HG02852 (cell line): ENCODE measurements around the gene TBX4.
"Not testable (repeated sequence)": the region's sequence is repeated elsewhere in the genome, so short reads cannot be mapped to it uniquely, and the experiment has no call there.

Experiments used
- ATAC-seq: cut with Tn5 transposase; IDR thresholded peaks from one replicate; pipeline ENCODE4 v1.9.1; 2021; ENCODE audit warnings: mild to moderate bottlenecking, moderate library complexity; ENCODE audit not compliant: unreplicated experiment

The TBX4 gene

DNA sequence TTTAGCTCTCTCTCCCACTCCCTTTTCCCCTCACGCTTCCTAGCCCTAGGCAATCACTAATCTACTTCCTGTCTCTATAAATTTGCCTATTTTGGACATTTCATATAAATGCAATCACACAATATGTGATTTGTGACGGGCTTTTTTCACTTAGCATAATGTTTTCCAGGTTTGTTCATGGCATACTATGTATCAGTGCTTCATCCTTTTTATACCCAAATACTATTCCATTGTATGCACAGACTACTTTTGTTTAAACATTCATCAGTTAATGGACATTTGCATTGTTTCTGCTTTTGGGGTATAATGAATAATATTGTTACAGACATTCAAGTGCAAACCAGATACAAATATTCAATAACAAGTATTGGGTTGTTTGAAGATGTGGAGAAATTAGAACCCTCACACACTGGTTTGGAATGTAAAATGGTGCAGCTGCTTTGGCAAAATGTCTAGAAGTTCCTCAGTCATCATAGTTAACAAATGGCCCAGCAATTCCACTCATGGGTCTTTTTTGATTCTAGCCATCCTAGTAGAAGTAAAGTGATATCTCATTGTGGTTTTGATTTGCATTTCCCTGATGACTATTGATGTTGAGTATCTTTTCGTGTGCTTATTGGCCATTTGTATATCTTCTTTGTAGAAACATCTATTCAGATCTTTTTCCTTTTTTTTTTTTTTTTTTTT is 67.7 kb downstream of the TBX4 start:
- ATAC-seq: no peak

- no peak for ATAC-seq
Observed at GRCh38 chr17:61520897-61521296, 68.7 kb downstream of the TBX4 start.

- no peak for ATAC-seq
Observed at GRCh38 chr17:61522088-61522487, 69.9 kb downstream of the TBX4 start.

- no peak for ATAC-seq
Observed at GRCh38 chr17:61524319-61524718, 72.1 kb downstream of the TBX4 start.

- ATAC-seq: not testable (repeated sequence)
Observed at GRCh38 chr17:61527441-61527840, 75.2 kb downstream of the TBX4 start.

- no peak for ATAC-seq
Observed at GRCh38 chr17:61528171-61528570, 75.9 kb downstream of the TBX4 start.

DNA sequence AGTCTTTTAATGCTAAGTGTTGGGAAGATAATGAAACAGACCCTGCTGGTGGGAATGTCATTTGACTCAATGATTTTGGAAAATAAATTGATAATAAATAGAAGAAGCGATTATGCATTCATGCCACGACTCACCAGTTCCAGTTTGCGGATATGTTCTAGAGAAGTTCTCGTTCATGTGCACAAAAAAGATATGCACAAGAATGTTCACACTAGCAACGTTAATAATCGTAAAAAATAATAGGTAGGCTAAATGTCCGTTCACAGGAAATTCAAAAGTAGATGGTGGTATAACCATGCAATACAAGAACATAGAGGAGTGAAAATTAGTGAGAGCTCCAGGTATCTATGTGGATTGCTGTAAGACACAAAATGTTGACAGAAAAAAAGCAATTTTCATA is 79.0 kb downstream of the TBX4 start:
- ATAC-seq: no peak

DNA sequence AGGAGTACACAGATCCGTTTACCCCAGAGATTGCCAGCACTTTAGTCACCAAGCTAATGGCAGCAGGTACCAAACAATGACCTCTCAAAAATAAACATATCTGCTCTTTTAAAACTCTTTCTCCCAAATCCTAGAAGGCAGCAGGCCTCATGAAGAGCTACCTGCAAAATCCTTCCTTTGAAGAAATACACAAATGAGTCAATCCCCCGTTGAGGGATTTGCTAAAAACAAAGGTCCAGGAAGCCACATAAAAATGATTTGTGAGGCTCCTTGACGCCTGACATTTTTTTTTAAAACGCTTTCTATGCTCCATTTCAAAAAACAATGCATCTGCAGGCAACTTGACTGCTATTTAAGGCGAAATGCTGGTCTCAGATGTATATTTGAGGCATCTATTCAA is 80.6 kb downstream of the TBX4 start:
- ATAC-seq: no peak

GRCh38 chr17:61533797-61534196 is 81.6 kb downstream of the TBX4 start:
- no peak for ATAC-seq

- ATAC-seq: no peak
Observed at GRCh38 chr17:61534414-61534813, 82.2 kb downstream of the TBX4 start.
